NCI-H748 (cell line): Measurements from ENCODE around the gene DMGDH.
A peak's percentile ranks its signal among the peaks of the same experiment; 100 is the strongest.

Source experiments
- DNase-seq: peaks from one replicate; lab custom pipeline; 2025; ENCODE audit not compliant: unreplicated experiment; lab: John Stamatoyannopoulos, UW

DMGDH gene

DNA sequence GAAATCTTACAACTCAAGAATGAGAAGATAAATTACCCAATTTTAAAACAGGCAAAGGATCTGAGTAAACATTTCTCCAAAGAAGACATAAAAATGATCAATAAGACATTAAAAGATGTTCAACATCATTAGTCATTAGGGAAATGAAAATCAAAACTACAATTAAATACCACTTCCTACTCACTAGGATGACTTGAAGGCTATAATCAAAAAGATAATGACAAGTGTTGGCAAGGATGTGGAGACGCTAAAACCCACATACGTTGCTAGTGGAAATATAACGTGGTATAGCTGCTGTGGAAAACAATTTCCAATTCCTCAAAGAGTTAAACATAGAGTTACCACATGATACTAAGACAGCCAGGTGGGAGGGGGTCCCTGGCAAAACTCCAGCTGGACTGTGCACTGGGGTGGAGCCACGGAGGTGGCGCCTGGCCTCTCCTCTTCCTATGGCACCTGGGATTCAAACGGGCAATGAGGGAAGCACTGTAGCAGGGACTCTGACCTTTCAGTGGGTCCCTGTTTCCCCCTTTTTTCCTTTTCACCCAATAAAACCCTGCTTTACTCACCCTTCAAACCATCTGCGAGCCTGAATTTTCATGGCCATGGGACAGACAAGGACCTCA lies 90.2 kb downstream of the DMGDH start:
- peak; percentile 22 for DNase-seq

GRCh38 chr5:78975035-78975434 lies 94.4 kb downstream of the DMGDH start:
- DNase-seq = no peak

DNA sequence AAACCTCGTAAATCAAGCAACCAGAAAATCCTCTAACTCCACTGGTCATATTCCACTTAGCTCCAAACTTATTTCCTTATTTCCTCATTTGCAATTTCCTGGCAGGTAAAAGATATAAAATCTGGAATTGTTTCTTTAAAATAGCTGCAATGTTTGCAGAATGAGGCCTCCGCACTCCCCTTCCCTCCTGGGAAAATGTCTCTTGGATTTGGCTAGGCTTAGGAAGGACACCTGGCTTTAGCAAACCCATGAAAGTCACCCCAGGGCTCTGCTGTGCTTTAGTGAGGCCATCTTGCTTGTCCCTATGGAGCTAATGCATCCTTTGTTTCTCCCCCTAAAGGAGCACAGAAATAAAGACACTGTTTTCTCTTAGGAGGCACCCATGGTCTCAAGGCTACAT lies 94.9 kb downstream of the DMGDH start:
- no peak for DNase-seq

GRCh38 chr5:78974011-78974410 lies 95.5 kb downstream of the DMGDH start:
- DNase-seq = no peak

DNA sequence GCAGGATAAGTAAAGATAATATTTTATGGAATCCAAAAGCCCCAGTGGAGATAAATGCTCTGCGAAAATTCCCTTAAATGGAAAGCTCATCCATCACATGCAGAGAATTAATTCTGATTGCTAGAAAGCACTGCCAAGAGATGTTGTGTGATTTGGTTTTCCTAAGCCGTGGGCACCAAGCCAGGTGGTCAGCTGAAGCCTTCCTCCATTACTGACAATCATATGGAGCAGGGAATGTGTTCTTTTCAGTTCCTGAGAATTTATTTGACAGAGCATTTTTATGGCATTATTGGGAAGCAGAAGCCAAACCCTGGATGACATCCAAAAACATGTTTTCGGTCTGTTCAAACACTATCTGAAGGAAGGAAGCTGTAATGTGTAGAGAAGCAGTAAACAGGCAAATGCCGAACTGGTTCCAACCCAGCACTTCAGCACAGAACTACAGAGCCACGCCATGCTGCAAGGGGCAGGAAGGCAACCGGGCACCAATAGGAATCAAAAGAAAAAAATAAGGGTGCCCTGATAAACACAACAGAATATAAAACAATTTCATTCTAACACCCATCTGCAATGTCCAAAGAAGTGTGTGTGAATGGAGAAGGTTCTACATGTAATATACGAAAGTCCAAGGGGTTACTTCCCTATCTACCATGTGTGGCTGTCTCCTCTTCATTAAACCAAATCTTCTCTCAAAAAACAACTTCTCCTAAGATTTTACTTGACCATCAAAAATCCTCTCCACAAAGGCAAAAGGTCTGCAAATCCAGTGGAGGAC lies 96.6 kb downstream of the DMGDH start:
- peak; percentile 64 for DNase-seq

- no peak for DNase-seq
Observed at GRCh38 chr5:78971998-78972397, 97.5 kb downstream of the DMGDH start.

DNA sequence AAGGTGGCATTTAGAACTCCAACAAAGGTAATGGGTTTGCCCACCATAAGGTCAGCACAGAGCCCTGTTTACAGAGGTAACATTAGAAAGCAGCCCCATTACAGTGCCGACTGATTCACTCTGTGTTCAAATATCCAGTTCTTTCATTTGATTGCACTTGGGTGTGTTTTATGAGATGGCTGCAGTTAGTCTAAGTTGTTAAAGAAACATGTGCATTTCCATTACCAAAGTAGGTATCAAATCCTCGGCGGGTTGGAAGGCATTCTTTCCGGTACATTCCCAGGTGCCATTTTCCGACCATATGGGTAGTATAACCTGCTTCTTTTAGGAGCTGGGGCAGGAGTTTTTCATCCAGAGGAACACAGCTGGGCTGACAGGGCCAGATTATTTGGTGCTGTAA lies 100.7 kb downstream of the DMGDH start:
- DNase-seq = no peak

DNA sequence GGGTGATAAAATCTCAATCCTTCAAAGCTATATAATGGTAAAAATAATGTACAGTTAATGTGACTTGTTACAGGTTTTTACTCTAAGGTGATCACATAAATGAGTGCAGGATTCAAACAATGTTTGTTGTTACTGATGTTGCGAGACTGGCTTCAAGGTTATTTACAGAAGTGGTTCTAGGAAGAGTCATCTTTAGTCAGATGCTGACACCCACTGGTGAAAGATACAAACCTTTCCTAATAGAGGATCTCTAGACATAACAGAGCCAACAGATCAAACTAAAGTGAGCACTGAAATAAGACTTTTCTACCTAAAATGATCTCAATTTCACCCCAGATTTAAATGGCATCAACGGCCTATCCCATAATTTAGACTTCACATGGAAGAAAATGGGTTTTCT lies 104.6 kb downstream of the DMGDH start:
- DNase-seq = peak; percentile 64

GRCh38 chr5:78961743-78962142 lies 107.7 kb downstream of the DMGDH start:
- DNase-seq = no peak

- DNase-seq = no peak
Observed at GRCh38 chr5:78959767-78960166, 109.7 kb downstream of the DMGDH start.

DNA sequence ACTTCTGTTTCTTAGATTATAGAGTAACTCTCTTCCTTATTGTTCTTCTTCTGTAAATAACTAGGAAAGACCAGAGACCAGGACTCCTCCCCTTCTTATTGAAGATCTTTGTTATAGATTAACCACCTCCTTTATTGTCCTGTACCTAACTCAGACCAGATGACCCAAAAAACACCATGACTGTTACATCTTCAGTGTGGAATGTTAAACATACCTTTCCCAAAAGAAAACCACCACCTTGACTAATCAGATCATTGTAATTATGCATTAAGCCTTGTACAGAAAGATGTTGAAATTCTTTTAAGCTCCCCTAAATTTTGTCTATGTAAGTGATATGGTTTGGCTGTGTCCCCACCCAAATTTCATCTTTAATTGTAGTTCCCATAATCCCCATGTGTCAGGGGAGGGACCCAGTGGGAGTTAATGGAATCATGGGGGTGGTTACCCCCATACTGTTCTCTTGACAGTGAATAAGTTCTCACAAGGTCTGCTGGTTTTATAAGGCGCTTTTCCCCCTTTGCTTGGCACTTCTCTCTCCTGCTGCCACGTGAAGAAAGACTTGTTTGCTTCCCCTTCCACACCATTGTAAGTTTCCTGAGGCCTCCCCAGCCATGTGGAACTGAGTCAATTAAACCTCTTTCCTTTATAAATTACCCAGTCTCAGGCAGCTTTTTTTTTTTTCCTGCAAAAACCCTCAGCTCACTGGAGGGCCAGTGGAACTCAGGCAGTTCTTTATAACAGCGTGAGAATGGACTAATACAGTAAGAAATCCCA lies 110.6 kb downstream of the DMGDH start:
- DNase-seq = no peak

DNA sequence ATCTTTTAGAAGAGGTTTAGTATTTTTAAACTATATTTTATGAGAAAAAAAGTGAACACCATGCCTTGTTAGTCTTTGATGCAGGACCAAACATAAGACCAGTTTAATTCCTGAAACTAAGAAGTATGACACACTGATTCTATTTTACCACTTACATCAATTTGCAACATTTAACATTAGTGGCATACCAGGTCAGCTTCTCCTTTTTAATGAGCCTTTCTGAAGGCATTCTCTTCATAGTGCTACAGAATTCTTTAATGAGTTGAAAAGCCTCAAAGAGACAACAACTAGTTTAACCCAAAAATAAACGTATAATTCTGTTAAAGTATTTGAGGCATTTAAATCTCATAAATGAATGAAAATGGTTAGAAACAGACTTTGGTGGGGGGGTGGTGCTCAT lies 112.6 kb downstream of the DMGDH start:
- DNase-seq = no peak

DNA sequence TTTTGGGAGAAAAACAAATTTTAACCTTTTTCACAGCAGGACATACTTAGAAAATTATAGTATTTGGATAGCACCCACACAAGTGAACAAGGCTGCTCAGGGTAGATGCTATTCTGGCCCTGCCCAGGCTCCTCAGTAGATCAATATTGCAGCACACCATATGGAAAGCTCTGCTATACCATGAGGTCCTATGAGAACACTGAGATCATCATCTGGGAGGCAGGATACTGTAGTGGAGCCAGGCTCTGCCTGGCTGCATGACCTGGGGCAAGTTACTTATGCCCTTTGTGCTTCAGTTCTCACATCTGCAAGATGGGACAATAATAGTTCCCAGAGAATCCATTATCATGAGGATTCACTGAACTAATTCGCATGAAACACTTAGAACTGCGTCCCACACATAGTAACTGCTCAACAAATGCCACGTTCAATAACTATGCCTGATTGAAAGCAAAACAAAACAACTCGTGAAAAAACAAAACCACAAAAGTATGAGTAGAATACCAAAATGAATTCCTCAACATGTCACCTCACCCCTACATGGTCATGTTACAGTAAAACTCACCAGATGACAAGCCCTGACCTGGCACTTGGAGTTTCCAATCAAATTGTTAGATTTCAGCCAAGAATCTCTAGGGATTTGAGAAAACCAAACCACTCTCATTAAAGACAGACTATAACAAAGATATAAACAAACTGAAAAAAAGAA lies 116.2 kb downstream of the DMGDH start:
- DNase-seq = no peak
